HL-60 (cell line): ENCODE data around the gene HSCB.

Experiments
- CTCF ChIP-seq: IDR thresholded peaks from one replicate; pipeline ENCODE4 v1.5.1; 2011; ENCODE audit warnings: low read length, control low read depth, inconsistent platforms; ENCODE audit not compliant: insufficient read depth
- GABPA ChIP-seq: IDR thresholded peaks from 2 replicates; pipeline ENCODE4 v1.6.1; 2012; ENCODE audit warnings: low read depth
- POLR2AphosphoS5 ChIP-seq: IDR thresholded peaks from 2 replicates; pipeline ENCODE4 v1.6.1; 2012; ENCODE audit warnings: low read depth
- SPI1 ChIP-seq: IDR thresholded peaks from 2 replicates; pipeline ENCODE4 v1.6.1; 2012; ENCODE audit warnings: low read depth, mild to moderate bottlenecking, borderline replicate concordance
- TF ChIP-seq, protein P1 (sequence below): IDR thresholded peaks from 2 replicates; pipeline ENCODE4 v1.6.1; 2012; ENCODE audit warnings: low read depth; ENCODE audit not compliant: insufficient replicate concordance

DNA sequence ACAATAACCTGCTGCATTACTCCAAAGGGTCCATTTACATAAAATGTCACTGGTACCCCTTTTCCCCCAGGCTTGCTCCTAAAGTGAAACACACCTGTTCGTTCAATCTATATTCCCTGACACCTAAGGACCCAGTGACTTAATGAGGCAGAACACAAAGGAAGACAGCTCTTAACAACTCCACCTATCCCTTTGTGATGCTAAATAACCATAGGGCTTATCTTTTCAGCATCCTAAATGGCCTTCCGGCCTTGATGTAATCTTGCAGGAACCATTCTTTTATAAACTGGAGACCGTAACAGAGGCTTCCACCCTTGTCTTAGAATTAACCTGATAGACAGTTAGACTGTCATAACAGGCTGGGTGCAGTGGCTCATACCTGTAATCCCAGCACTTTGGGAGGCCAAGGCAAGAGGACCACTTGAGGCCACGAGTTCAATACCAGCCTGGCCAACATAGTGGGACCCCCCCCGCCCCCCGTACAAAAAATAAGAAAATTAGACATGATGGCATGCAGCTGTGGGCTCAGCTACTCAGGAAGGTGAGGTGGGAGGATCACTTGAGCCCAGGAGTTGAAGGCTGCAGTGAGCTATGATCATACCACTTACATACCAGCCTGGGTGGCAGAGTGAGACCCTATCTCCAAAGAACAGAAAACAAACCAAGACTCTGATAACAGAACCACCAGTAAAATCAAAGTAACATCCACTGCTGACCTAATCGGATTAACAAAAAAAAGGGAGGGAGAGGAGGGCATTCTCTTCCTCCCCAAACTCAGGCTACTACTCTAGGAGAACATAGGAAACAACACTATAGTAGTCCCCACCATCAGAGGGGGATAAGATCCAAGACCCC lies 5.3 kb upstream of the HSCB start:
- TF ChIP-seq CTCF: no peak
- TF ChIP-seq POLR2AphosphoS5: no peak
- TF ChIP-seq, protein P1, sequence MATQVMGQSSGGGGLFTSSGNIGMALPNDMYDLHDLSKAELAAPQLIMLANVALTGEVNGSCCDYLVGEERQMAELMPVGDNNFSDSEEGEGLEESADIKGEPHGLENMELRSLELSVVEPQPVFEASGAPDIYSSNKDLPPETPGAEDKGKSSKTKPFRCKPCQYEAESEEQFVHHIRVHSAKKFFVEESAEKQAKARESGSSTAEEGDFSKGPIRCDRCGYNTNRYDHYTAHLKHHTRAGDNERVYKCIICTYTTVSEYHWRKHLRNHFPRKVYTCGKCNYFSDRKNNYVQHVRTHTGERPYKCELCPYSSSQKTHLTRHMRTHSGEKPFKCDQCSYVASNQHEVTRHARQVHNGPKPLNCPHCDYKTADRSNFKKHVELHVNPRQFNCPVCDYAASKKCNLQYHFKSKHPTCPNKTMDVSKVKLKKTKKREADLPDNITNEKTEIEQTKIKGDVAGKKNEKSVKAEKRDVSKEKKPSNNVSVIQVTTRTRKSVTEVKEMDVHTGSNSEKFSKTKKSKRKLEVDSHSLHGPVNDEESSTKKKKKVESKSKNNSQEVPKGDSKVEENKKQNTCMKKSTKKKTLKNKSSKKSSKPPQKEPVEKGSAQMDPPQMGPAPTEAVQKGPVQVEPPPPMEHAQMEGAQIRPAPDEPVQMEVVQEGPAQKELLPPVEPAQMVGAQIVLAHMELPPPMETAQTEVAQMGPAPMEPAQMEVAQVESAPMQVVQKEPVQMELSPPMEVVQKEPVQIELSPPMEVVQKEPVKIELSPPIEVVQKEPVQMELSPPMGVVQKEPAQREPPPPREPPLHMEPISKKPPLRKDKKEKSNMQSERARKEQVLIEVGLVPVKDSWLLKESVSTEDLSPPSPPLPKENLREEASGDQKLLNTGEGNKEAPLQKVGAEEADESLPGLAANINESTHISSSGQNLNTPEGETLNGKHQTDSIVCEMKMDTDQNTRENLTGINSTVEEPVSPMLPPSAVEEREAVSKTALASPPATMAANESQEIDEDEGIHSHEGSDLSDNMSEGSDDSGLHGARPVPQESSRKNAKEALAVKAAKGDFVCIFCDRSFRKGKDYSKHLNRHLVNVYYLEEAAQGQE: no peak
- no peak for TF ChIP-seq SPI1
- TF ChIP-seq GABPA: no peak
